ENCODE data around the gene SPOCK1. TPM values are rescaled to one million over a fixed set of nuclear protein-coding genes. Genes with fewer than 3 reads are reported as not detected.

SPOCK1 gene
- total and polyA plus RNA-seq, 2 donors (not counting 3 experiments of a cell fraction or from before 2014, with no cell fraction given) = 144 to 280 TPM

DNA sequence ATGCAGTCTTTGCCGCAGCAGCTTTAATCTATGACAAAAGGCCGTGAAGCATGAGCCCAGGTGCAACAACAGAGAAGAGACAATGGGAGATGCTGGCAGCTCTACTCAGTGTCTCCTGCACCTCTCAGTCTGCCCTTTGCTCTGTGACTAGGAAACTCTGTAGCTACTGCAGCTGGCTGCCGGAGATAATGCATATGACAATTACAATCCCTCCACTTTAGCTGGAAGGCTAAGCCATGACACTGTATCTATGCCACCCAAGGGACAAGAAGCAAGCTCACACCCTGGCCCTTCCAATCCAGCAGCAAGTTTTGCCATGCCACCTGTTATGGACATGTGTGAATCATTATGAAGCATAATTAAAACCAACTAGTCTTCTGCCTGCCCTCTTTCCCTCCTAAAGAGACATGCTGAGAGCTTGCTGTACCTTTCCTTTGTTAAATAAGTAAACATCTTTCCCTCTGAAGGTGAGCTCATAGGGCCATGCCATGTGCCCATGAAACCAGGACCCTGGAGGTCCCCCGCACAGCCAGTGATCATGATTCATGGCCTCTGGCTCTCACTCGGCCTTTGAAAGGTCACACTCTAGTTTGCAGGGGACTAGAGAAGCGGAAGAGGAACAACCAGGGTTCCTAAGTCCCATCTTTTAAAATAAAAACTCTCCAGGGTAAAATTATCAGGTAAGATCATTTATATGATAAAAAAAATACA, 219.4 kb downstream of the SPOCK1 start:
- no peak overlapping the region for H3K9ac ChIP-seq (replicated peaks; ENCODE audit: extremely low read depth, insufficient read depth, low read length)
- FAIRE-seq = no peak

DNA sequence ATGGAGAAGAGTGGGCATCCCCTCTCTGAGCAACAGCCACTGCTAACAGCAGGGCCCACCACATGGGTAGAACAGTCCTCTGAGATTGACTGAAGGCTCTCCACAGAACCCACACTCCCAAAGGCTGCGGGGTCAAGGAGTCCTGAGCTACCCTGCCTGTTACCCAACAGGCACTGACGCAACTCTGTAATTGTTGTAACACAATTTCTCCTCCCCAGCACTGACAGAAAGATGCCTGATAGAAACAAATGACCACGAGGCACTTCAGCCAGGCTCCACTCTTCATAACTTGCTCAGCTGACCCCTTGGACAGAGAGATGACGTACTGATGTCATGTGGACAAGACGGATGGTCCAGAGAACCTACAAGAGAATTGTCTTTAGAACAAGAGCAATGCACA, 220.7 kb downstream of the SPOCK1 start:
- no TSS peak for BruUV-seq (replicated peaks)
- intact Hi-C loops (cut with micrococcal nuclease) = no loop called here
- no peak for TF ChIP-seq POLR2AphosphoS5 (IDR thresholded peaks at IDR 0.05; ENCODE audit: insufficient read depth, low read depth, low read length)
- no peak for TF ChIP-seq POLR2A (IDR thresholded peaks at IDR 0.05; ENCODE audit: low read depth, low read length)
- TF ChIP-seq, protein P1, sequence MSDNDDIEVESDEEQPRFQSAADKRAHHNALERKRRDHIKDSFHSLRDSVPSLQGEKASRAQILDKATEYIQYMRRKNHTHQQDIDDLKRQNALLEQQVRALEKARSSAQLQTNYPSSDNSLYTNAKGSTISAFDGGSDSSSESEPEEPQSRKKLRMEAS (IDR thresholded peaks at IDR 0.05; ENCODE audit: insufficient read depth, insufficient read length) = no peak
- TF ChIP-seq EZH2 (IDR thresholded peaks at IDR 0.05; ENCODE audit: borderline replicate concordance, low read depth, low read length, severe bottlenecking) = no peak
- H3K79me2 ChIP-seq (ENCODE audit: control insufficient read depth, insufficient read depth, low read length) = peaks cover 40% of the 10 kb centered on the region
- no peaks in the 10 kb centered on the region for H3K27me3 ChIP-seq (ENCODE audit: control insufficient read depth in 2 of 2, insufficient read depth in 2 of 2, low read length in 2 of 2)
- no peaks in the 10 kb centered on the region for H4K20me1 ChIP-seq (replicated peaks; ENCODE audit: control insufficient read depth, extremely low read depth, insufficient read depth, low read length)
- no peak overlapping the region for H3K9ac ChIP-seq (replicated peaks; ENCODE audit: extremely low read depth, insufficient read depth, low read length)
- no peaks in the 10 kb centered on the region for H3K36me3 ChIP-seq (ENCODE audit: control insufficient read depth in 2 of 2, extremely low read depth in 1 of 2, insufficient read depth in 2 of 2, low read length in 2 of 2)
- ChIA-PET POLR2A (no interaction called here), CTCF (no interaction called here)
- DNase-seq (ENCODE audit: low read depth, low spot score) (no peak), FAIRE-seq (no peak)
- no peaks in the 10 kb centered on the region for H3K9me1 ChIP-seq (replicated peaks; ENCODE audit: control insufficient read depth, extremely low read depth, insufficient read depth, low read length)
- H3K9me3 ChIP-seq (replicated peaks; ENCODE audit: control insufficient read depth, insufficient read depth, low read length) = no peaks in the 10 kb centered on the region
- dilution Hi-C loops (cut with MboI; ENCODE audit: extremely low pct_ligation_motif_present, low sequenced_read_pairs) = no loop called here
- H3K27ac ChIP-seq (ENCODE audit: insufficient read depth, low read depth, low read length) = no peak overlapping the region
- no peaks in the 10 kb centered on the region for H3K4me1 ChIP-seq (ENCODE audit: control insufficient read depth, extremely low read depth, insufficient read depth, low read length)
- no peak overlapping the region for H2AFZ ChIP-seq (ENCODE audit: low read depth, low read length)
- H3K4me3 ChIP-seq (replicated peaks in 1 of 3; ENCODE audit: insufficient read depth in 1 of 3, low read depth in 1 of 3, low read length in 3 of 3) = no peak overlapping the region
- H3K4me2 ChIP-seq (ENCODE audit: insufficient read depth, low read length) = no peak overlapping the region

More for the DNA sequence above, 219.4 kb downstream of the SPOCK1 start:
- H3K36me3 ChIP-seq (ENCODE audit: control insufficient read depth in 2 of 2, extremely low read depth in 1 of 2, insufficient read depth in 2 of 2, low read length in 2 of 2) = no peaks in the 10 kb centered on the region
- H2AFZ ChIP-seq (ENCODE audit: low read depth, low read length) = no peak overlapping the region
- no peaks in the 10 kb centered on the region for H3K27me3 ChIP-seq (ENCODE audit: control insufficient read depth in 2 of 2, insufficient read depth in 2 of 2, low read length in 2 of 2)
- intact Hi-C loops (cut with micrococcal nuclease) (no loop called here), dilution Hi-C loops (cut with MboI; ENCODE audit: extremely low pct_ligation_motif_present, low sequenced_read_pairs) (no loop called here)
- no peak for DNase-seq (ENCODE audit: low read depth, low spot score)
- no peak overlapping the region for H3K4me3 ChIP-seq (replicated peaks in 1 of 3; ENCODE audit: insufficient read depth in 1 of 3, low read depth in 1 of 3, low read length in 3 of 3)
- CTCF ChIA-PET = interaction anchor here (0.8 to 0.9 kb wide), 2 partner anchors 12 to 40 kb away, joined by 4 read pairs; no protein-coding TSS in a partner anchor
- H3K27ac ChIP-seq (ENCODE audit: insufficient read depth, low read depth, low read length) = no peak overlapping the region
- TF ChIP-seq POLR2A (IDR thresholded peaks at IDR 0.05; ENCODE audit: low read depth, low read length) (no peak), GATA2 (IDR thresholded peaks at IDR 0.05; ENCODE audit: insufficient read depth, insufficient read length, low read depth, low read length) (no peak), MYC (IDR thresholded peaks at IDR 0.05; ENCODE audit: low read depth, low read length) (no peak), POLR2AphosphoS5 (IDR thresholded peaks at IDR 0.05; ENCODE audit: insufficient read depth, low read depth, low read length) (no peak), FOS (IDR thresholded peaks at IDR 0.05; ENCODE audit: borderline replicate concordance, insufficient read depth, low read length) (no peak), EZH2 (IDR thresholded peaks at IDR 0.05; ENCODE audit: borderline replicate concordance, low read depth, low read length, severe bottlenecking) (no peak), JUN (IDR thresholded peaks at IDR 0.05; ENCODE audit: borderline replicate concordance, insufficient read depth, insufficient read length, low read depth) (no peak)
- TF ChIP-seq, protein P1 (IDR thresholded peaks at IDR 0.05; ENCODE audit: insufficient read depth, insufficient read length) = no peak
- no peaks in the 10 kb centered on the region for H3K9me3 ChIP-seq (replicated peaks; ENCODE audit: control insufficient read depth, insufficient read depth, low read length)
- H3K4me2 ChIP-seq (ENCODE audit: insufficient read depth, low read length) = no peak overlapping the region
- no peaks in the 10 kb centered on the region for H4K20me1 ChIP-seq (replicated peaks; ENCODE audit: control insufficient read depth, extremely low read depth, insufficient read depth, low read length)
- no peaks in the 10 kb centered on the region for H3K9me1 ChIP-seq (replicated peaks; ENCODE audit: control insufficient read depth, extremely low read depth, insufficient read depth, low read length)
- peaks cover 39% of the 10 kb centered on the region for H3K79me2 ChIP-seq (ENCODE audit: control insufficient read depth, insufficient read depth, low read length)
- POLR2A ChIA-PET = no interaction called here
- H3K4me1 ChIP-seq (ENCODE audit: control insufficient read depth, extremely low read depth, insufficient read depth, low read length) = no peaks in the 10 kb centered on the region
- no TSS peak for BruUV-seq (replicated peaks)

Data from endothelial cell of umbilical vein (primary cell).